PC-9 (cell line): ENCODE results near the gene LENG1.

Experiments used
- CTCF ChIP-seq: fragments of 200-600 bp; sonication (generic); conservative IDR thresholded peaks from 2 replicates; pipeline ENCODE4 v1.6.1; 2017; ENCODE audit warnings: mixed run types, antibody characterized with exemption, mild to moderate bottlenecking, moderate library complexity
- EZH2 ChIP-seq: fragments of 200-600 bp; sonication (generic); IDR thresholded peaks from 2 replicates; pipeline ENCODE4 v1.8.0; 2017; ENCODE audit warnings: antibody characterized with exemption, low read depth

- TF ChIP-seq CTCF, result no peak
- TF ChIP-seq EZH2, result no peak
Observed at GRCh38 chr19:54201980-54202379, 42.5 kb upstream of the LENG1 start.
